Lower lobe of right lung (tissue), 2 donors: ENCODE measurements around the gene ANKRD33. TPM values are rescaled to one million over a fixed set of nuclear protein-coding genes. Genes with fewer than 3 reads are reported as not detected.
"Not testable (repeated sequence)": the region's sequence is repeated elsewhere in the genome, so short reads cannot be mapped to it uniquely, and the experiment has no call there.

ENCODE experiments used
- ATAC-seq, 2 donors: fragments of 200-7000 bp; cut with Tn5 transposase; one replicate each; pipeline ENCODE4 v1.9.1; 2020 to 2022; ENCODE audit warnings: mild to moderate bottlenecking in 2 of 2, moderate library complexity in 2 of 2
- DNase-seq: peaks from one replicate; pipeline ENCODE4 v3.0.0-alpha.2; 2020
- H3K27ac ChIP-seq: fragments of 200-600 bp; one replicate; pipeline ENCODE4 v1.8.0; 2022
- H3K27me3 ChIP-seq: fragments of 200-600 bp; one replicate; pipeline ENCODE4 v1.8.0; 2022; ENCODE audit warnings: low read depth
- H3K36me3 ChIP-seq: fragments of 200-600 bp; one replicate; pipeline ENCODE4 v1.8.0; 2022; ENCODE audit warnings: mild to moderate bottlenecking
- H3K4me1 ChIP-seq: fragments of 200-600 bp; one replicate; pipeline ENCODE4 v1.8.0; 2022
- H3K4me3 ChIP-seq: fragments of 200-600 bp; one replicate; pipeline ENCODE4 v1.8.0; 2022; ENCODE audit warnings: mild to moderate bottlenecking
- H3K9me3 ChIP-seq: fragments of 200-600 bp; one replicate; pipeline ENCODE4 v1.8.0; 2022
- intact Hi-C: fragments of 100-400 bp; cut with DNase I; formaldehyde crosslinking; loops from one replicate; pipeline ENCODE4 v1.11.0; 2022
- total RNA-seq: library from RNA; stranded (reverse); fragmentation: NEBNext Ultra II Directional; extraction: Animal tissue kit (Norgen Biotek cat#: 25700); gene quantifications from one replicate; pipeline ENCODE4 v1.2.1, GENCODE V29; 2021
- TF ChIP-seq, protein P1 (sequence below): fragments of 200-600 bp; IDR thresholded peaks from one replicate; pipeline ENCODE4 v1.8.0; 2022; ENCODE audit warnings: antibody characterized with exemption, mild to moderate bottlenecking
- donor health status: DM: no; HTN: yes; CAD: no; lungs with severe emphysema.

Gene ANKRD33
- total RNA-seq, 1 donor from 2014 or later, result not detected

DNA sequence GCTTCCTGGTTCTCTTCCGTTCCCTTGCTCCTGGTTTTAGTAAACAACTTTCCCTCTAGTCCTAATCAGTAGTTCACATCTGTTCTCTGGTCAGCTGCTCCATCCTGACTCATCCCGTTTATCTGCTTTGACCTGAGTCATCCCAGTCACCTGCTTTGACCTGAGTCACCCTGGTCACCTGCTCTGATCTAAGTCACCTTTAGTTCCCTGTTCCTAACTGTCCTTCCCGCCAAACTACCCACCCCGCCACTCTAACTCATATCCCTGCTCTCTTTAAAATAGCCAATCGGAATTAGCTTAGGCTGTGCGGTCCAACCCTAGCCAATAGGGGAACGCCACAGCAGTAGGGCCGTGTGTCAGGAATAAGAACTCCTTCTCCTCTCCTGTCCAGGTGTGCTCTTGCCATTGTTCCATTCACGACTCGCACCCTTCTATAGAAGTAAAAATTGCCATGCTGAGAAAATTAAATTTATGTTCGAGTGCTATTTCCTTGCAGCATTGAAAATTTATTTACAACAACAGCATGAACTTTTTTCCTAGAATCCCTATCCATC, 3.1 kb upstream of the ANKRD33 start:
- intact Hi-C loops, result no loop called here
- no peak for ATAC-seq
- H3K9me3 ChIP-seq, result no peaks in the 10 kb centered on the region
- no peaks in the 10 kb centered on the region for H3K27me3 ChIP-seq
- no peak overlapping the region for H3K4me3 ChIP-seq
- no peak for DNase-seq
- no peaks in the 10 kb centered on the region for H3K36me3 ChIP-seq
- H3K4me1 ChIP-seq, result peaks cover 13% of the 10 kb centered on the region
- no peak overlapping the region for H3K27ac ChIP-seq
- TF ChIP-seq, protein P1, sequence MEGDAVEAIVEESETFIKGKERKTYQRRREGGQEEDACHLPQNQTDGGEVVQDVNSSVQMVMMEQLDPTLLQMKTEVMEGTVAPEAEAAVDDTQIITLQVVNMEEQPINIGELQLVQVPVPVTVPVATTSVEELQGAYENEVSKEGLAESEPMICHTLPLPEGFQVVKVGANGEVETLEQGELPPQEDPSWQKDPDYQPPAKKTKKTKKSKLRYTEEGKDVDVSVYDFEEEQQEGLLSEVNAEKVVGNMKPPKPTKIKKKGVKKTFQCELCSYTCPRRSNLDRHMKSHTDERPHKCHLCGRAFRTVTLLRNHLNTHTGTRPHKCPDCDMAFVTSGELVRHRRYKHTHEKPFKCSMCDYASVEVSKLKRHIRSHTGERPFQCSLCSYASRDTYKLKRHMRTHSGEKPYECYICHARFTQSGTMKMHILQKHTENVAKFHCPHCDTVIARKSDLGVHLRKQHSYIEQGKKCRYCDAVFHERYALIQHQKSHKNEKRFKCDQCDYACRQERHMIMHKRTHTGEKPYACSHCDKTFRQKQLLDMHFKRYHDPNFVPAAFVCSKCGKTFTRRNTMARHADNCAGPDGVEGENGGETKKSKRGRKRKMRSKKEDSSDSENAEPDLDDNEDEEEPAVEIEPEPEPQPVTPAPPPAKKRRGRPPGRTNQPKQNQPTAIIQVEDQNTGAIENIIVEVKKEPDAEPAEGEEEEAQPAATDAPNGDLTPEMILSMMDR, result no peak

DNA sequence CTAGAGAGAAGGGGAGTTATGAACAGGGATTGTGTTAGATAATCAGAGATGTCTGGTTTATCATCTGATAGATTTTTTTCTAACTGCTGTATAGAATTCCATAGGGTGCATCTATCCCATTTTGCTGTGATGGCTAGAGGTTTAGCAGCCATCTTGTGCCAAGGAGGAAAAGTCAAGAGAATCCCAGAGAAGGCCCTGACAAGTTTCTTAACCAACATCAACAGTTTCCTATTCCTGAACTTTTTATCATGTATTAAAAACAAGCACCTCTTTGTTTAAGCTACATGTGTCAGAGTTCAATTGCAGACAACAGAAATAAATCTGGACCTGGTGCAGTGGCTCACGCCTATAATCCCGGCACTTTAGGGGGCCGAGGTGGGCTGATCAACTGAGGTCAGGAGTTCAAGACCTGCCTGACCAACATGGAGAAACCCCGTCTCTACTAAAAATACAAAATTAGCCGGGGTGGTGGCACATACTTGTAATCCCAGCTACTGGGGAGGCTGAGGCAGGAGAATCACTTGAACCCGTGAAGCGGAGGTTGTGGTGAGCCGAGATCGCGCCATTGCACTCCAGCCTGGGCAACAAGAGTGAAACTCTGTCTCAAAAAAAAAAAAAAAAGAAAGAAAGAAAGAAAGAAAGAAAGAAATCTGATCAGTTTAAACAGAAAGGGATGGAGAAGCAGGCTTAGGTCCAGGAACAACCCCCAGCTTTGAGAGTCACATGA, 2.4 kb upstream of the ANKRD33 start:
- H3K27me3 ChIP-seq, H3K9me3 ChIP-seq, H3K36me3 ChIP-seq, DNase-seq, H3K27ac ChIP-seq, H3K4me3 ChIP-seq, intact Hi-C loops, ATAC-seq: not testable (repeated sequence)
- peaks cover 13% of the 10 kb centered on the region for H3K4me1 ChIP-seq

DNA sequence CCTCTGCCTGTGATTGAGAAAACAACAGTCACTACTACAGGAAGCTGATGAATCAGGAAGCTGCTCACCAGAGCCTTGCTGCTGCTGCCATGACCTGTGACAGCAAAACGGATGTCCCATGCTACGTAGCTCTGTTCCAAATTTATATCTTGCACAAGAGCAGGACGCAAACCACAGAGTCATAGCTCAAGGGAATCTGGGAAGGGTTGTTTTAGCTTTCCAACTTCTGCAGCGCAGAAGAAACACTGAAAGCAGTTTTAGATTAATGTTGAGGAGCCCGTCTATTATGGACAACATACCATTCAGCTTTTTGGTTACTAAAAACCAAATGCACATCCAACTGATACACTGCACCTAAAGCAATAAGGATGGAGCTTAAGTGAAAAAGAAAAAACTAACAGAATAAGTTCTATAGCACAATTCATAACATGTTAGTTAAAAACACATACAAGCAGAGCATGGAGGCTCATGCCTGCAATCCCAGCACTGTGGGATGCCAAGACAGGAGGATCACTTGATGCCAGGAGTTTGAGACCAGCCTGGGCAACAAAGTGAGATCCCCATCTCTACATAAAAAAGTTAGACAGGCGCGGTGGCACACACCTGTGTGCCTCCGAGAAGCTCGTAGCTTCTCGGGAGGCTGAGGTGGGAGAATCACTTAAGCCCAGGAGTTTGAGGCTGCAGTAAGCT, 1.7 kb upstream of the ANKRD33 start:
- Histone ChIP-seq H3K4me1 (peaks cover 13% of the 10 kb centered on the region), H3K9me3 (no peaks in the 10 kb centered on the region), H3K27me3 (no peaks in the 10 kb centered on the region), H3K36me3 (no peaks in the 10 kb centered on the region), H3K4me3 (no peak overlapping the region), H3K27ac (peak overlapping the region; percentile 74)
- intact Hi-C loops, result no loop called here
- DNase-seq (peak; percentile 73), ATAC-seq (peak; percentile 88 to 91)
- TF ChIP-seq, protein P1, result no peak

DNA sequence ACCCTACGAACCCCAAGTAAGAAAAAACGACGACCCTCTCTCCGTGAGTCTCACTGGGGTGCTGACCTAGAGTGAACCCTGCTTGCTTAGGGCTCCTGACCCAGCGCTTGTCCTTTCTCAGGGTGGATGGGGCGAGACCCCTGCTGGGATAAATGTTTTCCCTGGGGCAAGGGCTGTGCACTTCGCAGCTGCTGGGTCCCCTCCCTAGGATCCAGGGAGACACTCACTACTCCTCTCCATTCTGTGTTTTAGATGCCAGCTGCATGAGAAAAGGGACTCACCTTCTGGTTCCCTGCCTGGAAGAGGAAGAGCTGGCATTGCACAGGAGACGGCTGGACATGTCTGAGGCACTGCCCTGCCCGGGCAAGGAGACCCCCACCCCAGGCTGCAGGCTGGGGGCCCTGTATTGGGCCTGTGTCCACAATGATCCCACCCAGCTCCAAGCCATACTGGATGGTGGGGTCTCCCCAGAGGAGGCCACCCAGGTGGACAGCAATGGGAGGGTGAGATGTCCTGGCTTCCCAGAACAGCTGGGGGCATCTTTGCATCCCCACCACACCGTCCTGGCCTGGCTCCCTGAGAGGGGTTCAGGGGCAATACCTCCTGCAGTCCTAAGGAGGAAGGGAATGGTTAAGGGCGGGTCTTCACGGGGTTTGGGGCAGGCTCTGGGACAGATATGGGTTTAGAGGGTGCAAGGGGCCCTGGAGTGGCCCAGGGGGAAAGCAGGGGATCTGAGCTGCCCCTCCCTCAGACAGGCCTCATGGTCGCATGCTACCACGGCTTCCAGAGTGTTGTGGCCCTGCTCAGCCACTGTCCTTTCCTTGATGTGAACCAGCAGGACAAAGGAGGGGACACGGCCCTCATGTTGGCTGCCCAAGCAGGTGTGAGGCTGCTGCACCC, 663 bp downstream of the ANKRD33 start:
- no peak for ATAC-seq
- intact Hi-C loops, result no loop called here
- DNase-seq, result no peak
- Histone ChIP-seq H3K4me3 (no peak overlapping the region), H3K9me3 (no peaks in the 10 kb centered on the region), H3K4me1 (peaks cover 13% of the 10 kb centered on the region), H3K27ac (no peak overlapping the region), H3K27me3 (no peaks in the 10 kb centered on the region), H3K36me3 (no peaks in the 10 kb centered on the region)
- TF ChIP-seq, protein P1, result no peak

DNA sequence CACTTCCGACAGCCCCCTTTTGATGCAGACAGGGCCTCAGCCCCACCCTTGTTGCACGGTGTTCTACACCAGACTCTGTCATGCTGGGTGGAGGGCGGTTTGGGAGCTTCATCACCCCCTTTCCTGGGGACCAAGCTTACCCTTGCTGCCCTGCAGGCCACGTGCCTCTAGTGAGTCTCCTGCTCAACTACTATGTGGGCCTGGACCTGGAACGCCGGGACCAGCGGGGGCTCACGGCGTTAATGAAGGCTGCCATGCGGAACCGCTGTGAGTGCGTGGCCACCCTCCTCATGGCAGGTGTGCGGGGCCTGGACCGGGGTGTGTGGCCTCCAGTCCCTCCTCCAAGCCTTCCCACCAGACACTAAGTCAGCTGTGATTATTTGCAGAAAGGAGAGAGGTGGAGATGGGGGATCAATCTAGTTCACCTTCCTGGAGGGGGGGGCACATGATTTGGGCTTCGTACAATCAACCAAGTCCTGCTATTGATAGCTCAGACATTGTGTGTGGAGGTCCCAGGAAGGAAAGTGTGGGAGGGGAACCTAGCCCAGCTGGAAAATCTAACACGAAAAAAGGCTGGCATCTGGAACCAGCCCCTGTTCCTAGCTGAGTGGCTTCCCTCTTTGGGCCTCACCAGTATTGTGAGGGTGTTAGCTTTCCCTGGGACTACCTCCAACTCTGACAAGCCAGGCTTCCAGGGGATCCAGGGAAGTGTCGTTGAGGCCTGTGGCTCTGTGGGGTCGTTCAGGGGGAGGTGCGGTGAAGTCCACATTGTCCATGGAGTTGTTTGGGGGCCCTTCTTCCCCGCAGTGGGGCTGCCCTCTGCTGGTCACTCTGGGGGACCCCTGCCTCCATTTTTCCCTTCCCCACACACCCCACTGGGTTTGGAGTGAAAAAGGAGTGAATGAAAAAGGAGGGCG, 1.6 kb downstream of the ANKRD33 start:
- no peaks in the 10 kb centered on the region for H3K36me3 ChIP-seq
- H3K4me3 ChIP-seq, result no peak overlapping the region
- H3K27me3 ChIP-seq, result no peaks in the 10 kb centered on the region
- no peak overlapping the region for H3K27ac ChIP-seq
- intact Hi-C loops, result no loop called here
- DNase-seq (no peak), ATAC-seq (no peak)
- H3K4me1 ChIP-seq, result peaks cover 13% of the 10 kb centered on the region
- H3K9me3 ChIP-seq, result no peaks in the 10 kb centered on the region
- TF ChIP-seq, protein P1, result peak; percentile 7
